ENCODE data around the gene WDCP.
"Not testable (repeated sequence)": the region's sequence is repeated elsewhere in the genome, so short reads cannot be mapped to it uniquely, and the experiment has no call there.

The WDCP gene, protein sequence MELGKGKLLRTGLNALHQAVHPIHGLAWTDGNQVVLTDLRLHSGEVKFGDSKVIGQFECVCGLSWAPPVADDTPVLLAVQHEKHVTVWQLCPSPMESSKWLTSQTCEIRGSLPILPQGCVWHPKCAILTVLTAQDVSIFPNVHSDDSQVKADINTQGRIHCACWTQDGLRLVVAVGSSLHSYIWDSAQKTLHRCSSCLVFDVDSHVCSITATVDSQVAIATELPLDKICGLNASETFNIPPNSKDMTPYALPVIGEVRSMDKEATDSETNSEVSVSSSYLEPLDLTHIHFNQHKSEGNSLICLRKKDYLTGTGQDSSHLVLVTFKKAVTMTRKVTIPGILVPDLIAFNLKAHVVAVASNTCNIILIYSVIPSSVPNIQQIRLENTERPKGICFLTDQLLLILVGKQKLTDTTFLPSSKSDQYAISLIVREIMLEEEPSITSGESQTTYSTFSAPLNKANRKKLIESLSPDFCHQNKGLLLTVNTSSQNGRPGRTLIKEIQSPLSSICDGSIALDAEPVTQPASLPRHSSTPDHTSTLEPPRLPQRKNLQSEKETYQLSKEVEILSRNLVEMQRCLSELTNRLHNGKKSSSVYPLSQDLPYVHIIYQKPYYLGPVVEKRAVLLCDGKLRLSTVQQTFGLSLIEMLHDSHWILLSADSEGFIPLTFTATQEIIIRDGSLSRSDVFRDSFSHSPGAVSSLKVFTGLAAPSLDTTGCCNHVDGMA

DNA sequence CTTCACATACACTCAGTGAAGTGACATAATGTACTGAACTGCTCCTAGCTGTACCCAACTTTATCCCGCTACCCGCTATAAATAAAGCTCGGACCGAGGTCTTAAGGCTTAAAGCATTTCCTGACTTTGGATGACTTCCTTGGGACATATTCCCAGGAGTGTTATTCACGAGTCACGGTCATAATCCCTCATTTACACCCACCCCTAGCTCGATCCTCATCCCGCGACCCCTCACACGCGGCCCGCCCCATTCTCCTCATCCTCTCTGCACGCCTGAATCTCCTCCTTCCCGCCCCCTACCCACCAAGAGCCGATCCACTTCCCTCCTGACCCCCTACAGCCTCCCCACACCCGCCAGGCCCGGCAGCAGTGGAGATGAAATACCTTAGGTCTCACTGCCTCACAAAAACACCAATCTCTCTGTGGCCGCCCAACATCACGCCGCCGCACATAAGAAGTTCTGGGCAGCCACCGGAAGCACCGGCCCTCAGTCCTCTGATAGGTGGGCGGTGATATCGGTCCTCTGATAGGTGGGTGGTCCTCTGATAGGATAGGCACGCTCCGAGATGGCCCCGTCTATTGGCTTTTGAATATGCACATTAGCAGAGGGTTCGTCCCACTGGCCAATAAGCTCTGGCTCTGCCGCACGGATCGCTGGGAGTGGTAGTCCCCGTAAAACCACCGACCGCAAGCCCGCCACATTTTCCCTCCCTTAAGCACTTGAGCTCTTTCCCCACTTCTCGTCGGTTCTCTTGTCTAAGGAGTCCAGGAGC is at the start of gene WDCP:
TSS of gene WDCP (minus strand) at position 462 of the 773 bp plus-strand sequence. CDS start 7,897 bp downstream, outside the sequence.
- DNase-seq (ENCODE audit: low read depth): peak; percentile 95

DNA sequence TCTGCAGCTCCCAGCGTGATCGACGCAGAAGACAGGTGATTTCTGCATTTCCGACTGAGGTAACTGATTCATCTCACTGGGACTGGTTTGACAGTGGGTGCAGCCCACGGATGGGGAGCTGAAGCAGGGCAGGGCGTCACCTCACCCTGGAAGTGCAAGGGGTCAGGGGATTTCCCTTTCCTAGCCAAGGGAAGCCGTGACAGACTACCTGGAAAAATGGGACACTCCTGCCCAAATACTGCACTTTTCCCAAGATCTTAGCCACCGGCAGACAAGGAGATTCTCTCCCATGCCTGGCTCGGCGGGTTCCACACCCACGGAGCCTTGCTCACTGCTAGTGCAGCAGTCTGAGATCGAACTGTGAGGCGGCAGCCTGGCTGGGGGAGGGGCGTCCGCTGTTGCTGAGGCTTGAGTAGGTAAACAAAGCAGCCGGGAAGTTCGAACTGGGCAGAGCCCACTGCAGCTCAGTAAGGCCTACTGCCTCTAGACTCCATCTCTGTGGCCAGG is 48.0 kb upstream of the WDCP start:
- not testable (repeated sequence) for DNase-seq (ENCODE audit: low read depth)

DNA sequence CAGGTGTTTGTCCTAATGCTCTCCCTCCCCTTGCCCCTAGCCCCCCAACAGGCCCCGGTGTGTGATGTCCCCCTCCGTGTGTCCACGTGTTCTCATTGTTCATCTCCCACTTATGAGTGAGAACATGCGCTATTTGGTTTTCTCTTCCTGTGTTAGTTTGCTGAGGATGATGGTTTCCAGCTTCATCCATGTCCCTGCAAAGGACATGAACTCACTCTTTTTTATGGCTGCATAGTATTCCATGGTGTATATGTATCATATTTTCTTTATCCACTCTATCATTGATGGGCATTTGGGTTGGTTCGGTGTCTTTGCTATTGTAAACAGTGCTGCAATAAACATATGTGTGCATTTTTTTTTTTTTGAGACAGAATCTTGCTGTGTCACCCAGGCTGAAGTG is 46.1 kb upstream of the WDCP start:
- DNase-seq (ENCODE audit: low read depth): not testable (repeated sequence)

DNA sequence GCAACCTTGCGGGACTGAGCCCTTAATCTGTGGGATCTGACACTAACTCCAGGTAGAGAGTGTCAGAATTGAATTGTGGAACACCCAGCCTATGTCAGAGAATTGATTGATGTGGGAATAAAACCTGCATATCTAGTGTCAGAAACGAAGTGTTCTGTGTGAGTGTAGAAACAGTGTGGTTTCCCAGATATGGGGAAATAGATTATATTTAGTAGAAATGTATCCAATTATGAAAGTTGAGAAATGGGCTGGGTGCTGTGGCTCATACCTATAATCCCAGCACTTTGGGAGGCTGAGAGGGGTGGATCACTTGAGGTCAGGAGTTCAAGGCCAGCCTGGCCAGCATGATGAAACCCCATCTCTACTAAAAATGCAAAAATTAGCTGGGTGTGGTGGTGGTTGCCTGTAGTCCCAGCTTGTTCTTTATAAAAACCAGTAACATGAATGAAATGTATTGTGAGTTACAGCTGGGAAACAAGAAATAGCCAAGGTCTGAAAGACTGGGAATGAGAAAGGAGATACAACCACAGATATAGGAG is 41.7 kb upstream of the WDCP start:
- DNase-seq (ENCODE audit: low read depth): no peak

DNA sequence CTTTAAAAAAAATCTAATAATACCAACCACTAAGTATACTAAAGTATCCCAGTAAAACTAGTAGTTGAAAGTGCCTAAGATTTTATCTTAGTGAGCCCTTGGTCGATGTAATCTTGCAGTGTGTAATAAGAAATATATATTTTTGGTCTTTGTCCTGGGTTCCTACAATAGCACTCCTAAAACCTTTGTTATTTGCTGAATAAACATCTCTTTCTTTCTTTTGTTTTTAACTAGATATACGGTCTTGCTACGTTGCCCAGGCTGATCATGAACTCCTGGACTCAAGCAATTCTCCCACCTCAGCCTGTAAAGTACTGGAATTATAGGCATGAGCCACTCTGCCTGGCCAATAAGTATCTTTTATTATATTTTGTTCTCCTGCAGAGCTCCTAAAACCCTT is 39.8 kb upstream of the WDCP start:
- DNase-seq (ENCODE audit: low read depth): no peak

DNA sequence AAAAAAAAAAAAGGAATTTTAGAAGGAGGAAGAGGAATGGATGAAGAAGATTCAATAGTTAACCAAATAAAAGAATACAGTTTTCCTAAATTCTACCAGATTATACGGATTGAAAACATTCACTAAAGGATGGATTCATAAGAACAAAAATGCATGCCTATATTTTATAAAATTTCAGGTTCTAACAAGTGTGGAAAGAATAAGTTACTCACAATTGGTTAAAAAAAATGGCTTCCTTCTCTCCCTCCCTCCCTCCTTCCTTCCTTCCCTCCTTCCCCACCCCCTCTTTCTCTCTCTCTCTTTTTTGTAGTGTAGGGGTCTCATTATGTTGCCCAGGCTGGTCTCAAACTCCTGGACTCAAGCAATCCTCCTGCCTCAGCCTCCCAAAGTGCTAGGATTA is 39.0 kb upstream of the WDCP start:
- DNase-seq (ENCODE audit: low read depth): no peak

DNA sequence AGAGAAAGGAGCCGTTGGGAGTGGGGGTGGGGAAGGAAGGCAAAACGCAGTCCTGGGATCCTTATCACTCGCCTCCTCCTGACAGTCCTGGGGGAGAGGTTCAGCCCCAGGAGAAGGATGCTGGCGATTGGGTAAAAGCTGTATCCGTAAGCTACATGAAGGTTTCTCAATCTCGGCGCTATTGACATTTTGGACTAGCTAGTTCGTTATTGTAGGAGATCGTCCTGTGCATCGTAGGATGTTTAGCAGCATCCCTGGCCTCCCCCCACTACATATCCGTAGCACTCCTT is 38.0 kb upstream of the WDCP start:
- no peak for DNase-seq (ENCODE audit: low read depth)

DNA sequence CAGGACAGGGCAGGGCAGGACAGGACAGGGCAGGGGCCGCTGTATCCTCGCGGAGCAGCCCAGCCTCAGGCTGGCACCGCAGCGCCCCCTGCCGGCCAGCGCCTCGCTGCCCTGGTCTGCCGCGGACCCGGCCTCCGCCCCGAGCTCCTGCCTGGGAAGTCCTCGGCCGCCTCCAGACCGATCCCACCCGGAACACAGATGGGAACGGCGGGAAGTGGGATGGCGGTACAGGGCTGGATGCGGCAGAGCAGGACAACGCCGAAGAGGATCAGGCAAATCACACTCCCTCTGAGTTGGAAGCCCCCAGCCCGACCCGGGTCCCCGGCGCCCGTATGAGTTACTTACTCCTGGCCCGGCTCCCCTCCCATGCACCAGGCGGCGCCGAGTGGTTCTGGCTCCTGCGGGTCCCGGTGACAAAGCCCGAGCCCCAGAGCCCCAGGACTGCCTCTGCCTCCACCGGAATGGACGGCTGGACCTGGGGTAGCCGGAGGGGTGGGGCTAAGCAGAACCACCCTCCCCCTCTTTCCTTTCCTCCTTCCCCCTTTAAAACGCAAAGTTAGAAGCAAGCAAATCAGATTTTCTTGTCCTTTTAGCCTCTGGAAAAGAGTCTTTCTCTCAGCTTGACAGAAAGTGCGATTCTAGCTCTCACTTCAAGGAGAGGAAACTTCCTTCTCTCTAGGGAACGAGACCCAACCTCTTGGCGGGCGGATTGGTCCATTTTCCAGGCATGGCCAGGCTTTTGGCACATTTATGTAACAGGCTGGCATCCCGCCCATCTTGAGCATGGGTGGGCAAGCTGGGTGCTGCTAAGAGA is 37.4 kb upstream of the WDCP start, which contains the start of gene TP53I3:
TSS of gene TP53I3 (minus strand) at position 449 of the 814 bp plus-strand sequence. CDS start 508 bp downstream, outside the sequence.
- DNase-seq (ENCODE audit: low read depth): peak; percentile 81

DNA sequence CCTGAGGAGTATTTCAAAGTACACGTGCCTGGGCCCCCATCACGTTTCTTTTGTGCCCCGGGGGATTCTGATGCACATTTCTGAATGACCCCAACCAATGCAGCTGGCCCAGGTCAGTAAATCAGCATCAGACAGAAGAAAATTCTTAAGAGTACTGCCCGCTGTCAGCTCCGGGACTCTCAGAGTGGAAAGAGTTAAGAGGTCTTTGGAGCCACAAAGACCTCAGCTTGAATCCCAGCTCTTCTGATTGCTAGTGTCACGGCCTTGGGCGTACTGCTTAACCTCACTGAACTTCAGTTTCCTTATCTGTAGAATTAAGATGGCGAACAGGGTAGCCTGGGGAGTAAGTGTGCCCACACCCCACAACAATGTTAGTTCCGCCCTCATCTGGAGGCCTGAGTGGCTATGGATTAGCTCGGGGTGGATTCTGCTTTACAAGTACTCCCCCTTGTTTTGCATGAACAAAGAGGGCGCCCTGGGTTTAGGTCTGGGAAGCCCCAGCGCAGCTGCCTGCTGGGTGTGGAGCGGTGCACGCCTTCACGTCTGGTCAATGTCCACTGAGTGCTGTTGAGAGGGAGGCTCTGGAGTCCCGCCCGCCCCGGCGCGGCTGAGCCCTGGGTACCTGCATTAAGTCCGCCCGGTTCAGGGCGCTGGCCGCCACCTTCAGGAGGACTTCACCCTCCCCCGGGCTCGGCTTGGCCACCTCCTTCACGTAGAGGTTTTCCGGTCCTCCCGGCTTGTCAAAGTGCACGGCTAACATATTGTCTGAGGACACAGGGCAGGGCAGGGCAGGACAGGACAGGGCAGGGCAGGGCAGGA is 36.6 kb upstream of the WDCP start:
- DNase-seq (ENCODE audit: low read depth): peak; percentile 82

DNA sequence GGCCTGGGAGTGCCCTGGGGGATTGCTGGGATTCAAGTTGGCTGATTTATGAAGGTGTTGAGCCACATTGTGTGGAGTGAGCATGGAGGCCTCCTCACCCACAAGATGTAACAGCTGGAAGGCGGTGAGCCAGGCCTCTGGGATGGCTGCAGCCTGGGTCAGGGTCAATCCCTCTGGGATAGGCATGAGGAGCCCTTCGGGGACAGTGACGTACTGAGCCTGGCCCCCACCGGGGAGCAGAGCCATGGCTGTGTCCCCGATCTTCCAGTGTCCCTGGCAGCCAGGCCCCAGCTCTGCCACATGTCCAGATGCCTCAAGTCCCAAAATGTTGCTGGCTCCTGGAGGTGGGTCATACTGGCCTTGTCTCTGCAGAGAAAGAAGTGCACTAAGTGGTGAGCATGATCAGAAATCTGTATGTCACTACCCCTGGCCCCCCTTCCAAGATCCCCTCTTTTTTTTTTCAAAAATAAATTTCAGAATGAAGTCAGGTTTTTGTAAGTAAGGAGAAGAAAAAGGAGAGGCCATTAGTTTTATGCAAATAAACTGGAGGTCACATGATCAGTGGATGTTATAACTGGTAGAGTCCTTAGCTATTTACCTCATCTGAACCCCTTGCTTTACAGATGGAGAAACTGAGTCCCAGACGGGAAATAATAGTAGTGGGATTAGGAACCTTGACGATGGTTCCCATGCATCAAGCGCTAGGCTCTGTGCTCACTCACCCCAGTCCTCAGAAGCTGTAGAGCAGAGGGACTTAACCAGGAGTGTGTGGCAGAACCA is 35.8 kb upstream of the WDCP start:
- no peak for DNase-seq (ENCODE audit: low read depth)

DNA sequence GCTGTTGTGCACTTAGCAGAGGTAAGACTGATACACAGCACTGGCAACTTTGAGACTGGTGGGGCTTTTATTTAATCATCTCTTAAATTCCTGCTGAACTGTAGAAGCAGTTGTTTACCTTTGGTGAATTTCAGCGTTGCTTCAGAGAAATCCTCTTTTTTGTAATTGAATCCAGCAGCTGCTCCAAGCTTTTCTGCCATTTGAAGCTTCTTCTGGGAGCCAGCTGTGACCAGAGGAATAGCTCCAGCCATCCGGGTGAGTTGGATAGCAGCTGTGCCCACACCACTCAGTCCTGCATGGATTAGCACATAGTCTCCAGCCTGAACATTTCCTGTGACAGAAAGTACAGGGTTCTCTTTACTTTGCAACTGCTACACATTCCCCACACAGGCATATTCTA is 33.5 kb upstream of the WDCP start:
- DNase-seq (ENCODE audit: low read depth): no peak

DNA sequence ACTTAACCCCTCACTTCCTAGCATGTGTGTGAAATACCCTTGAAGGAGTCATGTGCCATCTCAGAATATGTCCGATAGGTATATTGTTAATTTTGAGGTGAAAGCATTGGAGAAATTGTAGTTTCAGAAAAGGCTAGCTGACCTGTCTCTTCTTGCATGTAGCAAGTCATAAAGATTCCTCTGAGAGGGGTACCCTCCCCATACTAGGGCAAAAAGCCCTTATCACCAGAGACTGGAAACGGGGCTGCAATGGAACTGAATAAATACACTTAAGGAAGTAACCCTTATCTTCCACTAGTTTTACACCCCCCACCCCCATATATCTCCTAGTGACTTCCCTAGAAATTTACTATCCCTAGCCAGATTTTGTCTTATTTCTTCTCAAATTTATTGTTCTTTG is 30.7 kb upstream of the WDCP start:
- no peak for DNase-seq (ENCODE audit: low read depth)

DNA sequence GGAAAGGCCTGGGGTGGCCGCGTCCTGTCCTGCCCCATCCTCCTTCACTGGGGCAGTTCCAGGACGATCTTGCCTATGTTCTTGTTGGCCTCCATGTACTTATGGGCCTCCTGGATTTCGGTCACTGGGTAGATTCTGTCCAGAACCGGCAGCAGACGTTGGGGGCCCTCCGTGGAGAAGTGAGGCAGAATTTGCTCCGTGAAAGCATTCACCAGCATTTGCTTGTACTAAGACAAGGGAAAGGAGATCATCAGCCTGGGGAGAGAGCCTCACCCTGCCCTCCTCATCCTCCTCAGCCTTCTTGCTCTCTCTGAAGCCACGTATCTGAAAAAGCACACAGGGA is 30.3 kb upstream of the WDCP start:
- DNase-seq (ENCODE audit: low read depth): no peak

DNA sequence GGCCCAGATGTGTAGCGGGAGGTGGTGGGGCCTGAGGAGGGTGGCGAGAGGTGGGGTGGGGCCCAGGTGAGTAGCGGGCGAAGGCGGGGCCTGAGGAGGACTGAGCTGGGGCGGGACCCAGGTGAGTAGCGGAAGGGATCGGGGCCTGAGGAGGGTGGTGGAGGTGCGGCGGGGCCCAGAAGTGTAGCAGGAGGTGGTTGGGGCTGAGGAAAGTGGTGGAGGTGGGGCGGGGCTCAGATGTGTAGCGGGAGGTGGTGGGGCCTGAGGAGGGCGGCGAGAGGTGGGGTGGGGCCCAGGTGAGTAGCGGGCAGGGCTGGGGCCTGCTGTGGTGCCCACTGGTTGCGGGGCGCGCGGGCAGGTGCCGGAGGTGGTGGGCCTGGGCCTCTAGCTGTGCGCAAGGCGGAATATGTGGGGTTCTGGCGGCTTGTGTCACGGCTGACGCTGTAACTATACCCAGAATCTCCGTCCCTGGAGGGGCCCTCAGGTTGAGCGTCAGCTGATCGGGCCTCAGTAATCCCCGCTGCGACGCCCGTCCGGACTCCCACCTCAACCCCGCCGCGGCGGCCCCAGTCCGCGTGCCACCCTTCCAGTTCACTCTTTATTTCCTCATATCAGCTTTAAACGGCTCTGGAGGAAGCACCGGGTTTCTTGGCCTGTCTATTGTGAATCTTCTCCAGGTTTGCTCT is 29.8 kb upstream of the WDCP start:
- DNase-seq (ENCODE audit: low read depth): no peak

DNA sequence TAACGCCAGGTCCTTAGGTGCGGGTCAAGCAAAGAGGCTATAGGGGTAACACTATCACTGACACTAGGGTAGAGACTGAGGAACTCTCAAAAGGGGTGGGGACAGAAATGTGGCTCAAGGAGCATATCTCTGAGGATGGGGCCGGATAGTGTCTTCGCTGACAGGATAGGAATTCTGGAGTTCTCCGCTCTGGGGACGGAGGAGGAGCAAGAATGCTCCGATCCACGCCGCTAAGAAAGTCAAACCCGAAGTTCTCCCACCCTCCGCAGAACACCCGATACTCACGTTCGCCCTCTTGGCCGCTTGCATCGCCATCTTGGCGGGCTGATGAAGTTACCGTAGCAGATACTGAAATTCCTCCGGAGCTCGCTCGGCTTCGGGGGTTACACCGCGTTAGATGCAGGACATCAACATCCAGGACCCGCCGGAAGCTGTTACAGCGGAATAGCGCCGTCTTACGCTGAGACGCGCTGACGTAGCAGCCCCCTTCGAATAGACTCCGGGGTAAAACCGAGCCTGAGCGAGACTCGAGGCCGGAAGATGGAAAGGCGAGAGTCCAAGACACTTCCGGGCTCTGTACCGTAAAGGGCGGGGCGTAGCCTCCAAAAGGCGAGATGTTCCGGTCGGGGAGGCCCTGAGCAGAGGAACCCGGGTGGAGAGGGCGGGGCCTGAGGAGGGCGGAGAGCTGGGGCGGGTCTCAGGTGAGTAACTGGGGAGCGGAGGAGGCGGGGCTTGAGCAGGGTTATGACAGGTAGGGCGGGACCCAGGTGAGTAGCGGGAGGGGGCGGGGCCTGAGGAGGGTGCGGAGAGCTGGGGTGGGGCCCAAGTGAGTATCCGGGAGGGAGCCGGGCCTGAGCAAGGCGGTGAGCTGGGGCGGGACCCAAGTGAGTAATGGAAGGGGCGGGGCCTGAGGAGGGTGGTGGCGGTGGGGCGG is 29.0 kb upstream of the WDCP start, which contains the start of gene SF3B6:
TSS of gene SF3B6 (minus strand) at position 412 of the 934 bp plus-strand sequence. CDS start at position 315, 97 bp downstream.
- DNase-seq (ENCODE audit: low read depth): peak; percentile 99

DNA sequence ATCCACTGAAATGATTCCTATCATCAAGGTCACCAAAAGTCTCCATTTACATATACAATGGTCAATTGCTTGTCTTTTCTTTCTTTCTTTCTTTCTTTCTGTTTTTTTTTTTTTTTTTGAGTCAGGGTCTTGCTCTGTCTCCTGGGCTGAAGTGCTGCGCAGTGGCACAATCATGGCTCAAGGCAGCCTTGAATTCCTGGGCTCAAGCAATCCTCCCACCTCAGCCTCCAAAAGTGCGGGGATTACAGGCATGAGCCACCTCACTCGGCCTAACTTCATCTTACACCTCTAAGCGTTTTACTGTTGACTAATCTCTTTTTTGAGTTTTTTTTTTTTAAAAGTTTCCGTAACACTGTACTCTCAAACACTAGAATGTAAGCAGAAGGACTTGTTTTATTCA is 28.1 kb upstream of the WDCP start:
- no peak for DNase-seq (ENCODE audit: low read depth)

DNA sequence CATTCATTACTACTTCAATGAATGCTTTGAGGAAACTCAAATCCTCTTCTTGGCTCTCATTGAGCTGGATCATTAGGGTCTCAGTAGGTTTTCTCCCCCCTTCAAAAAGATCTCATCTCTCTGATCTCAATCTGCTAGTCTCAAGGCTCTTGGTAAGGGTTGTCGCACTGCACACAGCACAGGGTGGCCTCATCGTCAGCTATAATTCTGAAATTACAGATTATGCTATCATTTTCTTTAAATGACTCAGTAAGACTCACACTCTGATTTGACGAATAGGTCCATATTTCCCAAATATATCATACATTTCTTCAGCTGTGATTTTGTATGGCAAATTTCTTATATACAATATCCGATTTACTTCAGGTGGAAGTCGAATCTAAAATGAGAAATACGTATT is 26.6 kb upstream of the WDCP start:
- no peak for DNase-seq (ENCODE audit: low read depth)

DNA sequence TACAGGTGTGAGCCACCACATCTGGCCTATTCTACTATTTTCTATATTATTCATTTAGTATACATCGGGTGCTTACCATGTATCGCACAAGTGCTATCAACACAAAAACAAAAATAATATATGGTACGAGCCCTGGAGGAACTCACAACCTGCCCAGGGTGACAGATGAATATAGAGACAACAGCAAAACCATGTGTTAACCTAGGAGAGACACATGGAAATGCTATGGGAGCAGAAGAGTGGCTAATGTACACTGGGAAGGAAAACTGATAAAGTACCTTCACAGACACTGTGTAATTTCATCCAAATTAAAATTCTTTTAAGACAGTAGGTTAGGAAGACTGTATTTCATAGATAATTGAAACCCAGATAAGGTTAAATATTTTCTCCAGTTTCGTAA is 25.1 kb upstream of the WDCP start:
- DNase-seq (ENCODE audit: low read depth): no peak
